Thymus (tissue), 11 donors: ENCODE results near the gene ZNF337. TPM values are rescaled to one million over a fixed set of nuclear protein-coding genes. Genes with fewer than 3 reads are reported as not detected.
"Not testable (repeated sequence)": the region's sequence is repeated elsewhere in the genome, so short reads cannot be mapped to it uniquely, and the experiment has no call there.

Source experiments
- DNase-seq, 9 donors: peaks; one replicate each; pipeline ENCODE4 v3.0.0-alpha.2; 2013; ENCODE audit warnings: low spot score in 9 of 9, low read depth in 6 of 9, missing footprints in 1 of 9
- H3K27ac ChIP-seq, 2 donors: one replicate each; pipeline ENCODE4 v1.5.1; 2013; ENCODE audit warnings: control low read depth in 1 of 2, low read depth in 1 of 2, low read length in 1 of 2, mild to moderate bottlenecking in 1 of 2, moderate library complexity in 1 of 2
- H3K27me3 ChIP-seq, 2 donors: one replicate each; pipeline ENCODE4 v1.5.1; 2013; ENCODE audit warnings: low read length in 1 of 2; ENCODE audit not compliant: control insufficient read depth in 2 of 2, insufficient read depth in 1 of 2
- H3K36me3 ChIP-seq, 2 donors: one replicate each; pipeline ENCODE4 v1.5.1; 2013; ENCODE audit warnings: low read length in 1 of 2, mild to moderate bottlenecking in 1 of 2, moderate library complexity in 1 of 2; ENCODE audit not compliant: control insufficient read depth in 2 of 2, insufficient read depth in 2 of 2
- H3K4me1 ChIP-seq, 2 donors: one replicate each; pipeline ENCODE4 v1.5.1; 2013; ENCODE audit warnings: low read length in 2 of 2; ENCODE audit not compliant: control insufficient read depth in 2 of 2, insufficient read depth in 2 of 2
- H3K4me3 ChIP-seq, 2 donors: one replicate each; pipeline ENCODE4 v1.5.1; 2013; ENCODE audit warnings: low read length in 2 of 2, control low read depth in 1 of 2, mild to moderate bottlenecking in 1 of 2
- H3K9me3 ChIP-seq, 2 donors: one replicate each; pipeline ENCODE4 v1.5.1; 2013; ENCODE audit warnings: low read length in 1 of 2, mild to moderate bottlenecking in 1 of 2; ENCODE audit not compliant: control insufficient read depth in 2 of 2, insufficient read depth in 1 of 2
- WGBS: extraction: QIAGEN DNeasy Blood & Tissue Kit; methylation state at CpG from one replicate; pipeline ENCODE4 v1.1.7; 2013; 5-methylcytosine and 5-hydroxymethylcytosine counted together
- polyA plus RNA-seq: library from polyadenylated mRNA; stranded (reverse); fragments of 200-250 nt; gene quantifications from one replicate; pipeline ENCODE4 v1.2.3, GENCODE V29; 2013
- total RNA-seq: library from RNA; stranded (reverse); fragments of 120-200 nt; gene quantifications from one replicate; pipeline ENCODE4 v1.2.4, GENCODE V29; 2013
- donor health status: healthy.

Gene ZNF337
- total and polyA plus RNA-seq, 2 donors = 16.9 to 35.6 TPM

GRCh38 chr20:25730862-25731261 is 34.2 kb upstream of the ZNF337 start:
- no peaks in the 10 kb centered on the region for H3K4me1 ChIP-seq
- H3K27me3 ChIP-seq = no peaks in the 10 kb centered on the region
- no peak overlapping the region for H3K4me3 ChIP-seq
- DNase-seq = no peak
- no peak overlapping the region for H3K27ac ChIP-seq
- peaks cover 0 to 4% of the 10 kb centered on the region in 2 donors for H3K36me3 ChIP-seq
- WGBS = 96% methylated on average over 1 of the region's 1 CpG
- peaks cover 0 to 3% of the 10 kb centered on the region in 2 donors for H3K9me3 ChIP-seq

- H3K9me3 ChIP-seq = peaks cover 0 to 3% of the 10 kb centered on the region in 2 donors
- no peaks in the 10 kb centered on the region for H3K27me3 ChIP-seq
- 93% methylated on average over 1 of the region's 1 CpG for WGBS
- H3K27ac ChIP-seq = no peak overlapping the region
- H3K4me1 ChIP-seq = no peaks in the 10 kb centered on the region
- DNase-seq = no peak
- H3K36me3 ChIP-seq = peaks cover 0 to 4% of the 10 kb centered on the region in 2 donors
- H3K4me3 ChIP-seq = no peak overlapping the region
Measured at GRCh38 chr20:25726357-25726756, 29.7 kb upstream of the ZNF337 start.

DNA sequence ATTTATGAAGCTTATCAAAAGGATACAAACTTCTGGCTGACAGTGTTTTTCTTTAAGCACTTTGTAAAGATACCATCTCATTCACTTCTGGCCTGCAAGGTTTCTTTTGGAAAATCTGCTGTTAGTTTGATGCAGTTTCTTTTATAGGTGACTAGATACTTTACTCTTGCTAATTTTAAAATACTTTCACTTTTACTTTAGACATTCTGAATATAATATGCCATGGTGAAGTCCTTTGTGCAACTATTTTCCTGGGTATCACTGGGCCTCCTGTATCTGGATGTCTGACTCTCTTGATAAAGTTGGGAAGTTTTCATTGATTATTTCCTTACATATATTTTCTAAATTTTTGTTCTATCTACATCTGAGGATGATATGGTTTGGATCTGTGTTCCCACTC is 29.0 kb upstream of the ZNF337 start:
- Histone ChIP-seq H3K9me3 (peaks cover 0 to 3% of the 10 kb centered on the region in 2 donors), H3K4me1 (no peaks in the 10 kb centered on the region), H3K36me3 (peaks cover 0 to 4% of the 10 kb centered on the region in 2 donors), H3K27ac (no peak overlapping the region), H3K27me3 (no peaks in the 10 kb centered on the region), H3K4me3 (no peak overlapping the region)
- no peak for DNase-seq

DNA sequence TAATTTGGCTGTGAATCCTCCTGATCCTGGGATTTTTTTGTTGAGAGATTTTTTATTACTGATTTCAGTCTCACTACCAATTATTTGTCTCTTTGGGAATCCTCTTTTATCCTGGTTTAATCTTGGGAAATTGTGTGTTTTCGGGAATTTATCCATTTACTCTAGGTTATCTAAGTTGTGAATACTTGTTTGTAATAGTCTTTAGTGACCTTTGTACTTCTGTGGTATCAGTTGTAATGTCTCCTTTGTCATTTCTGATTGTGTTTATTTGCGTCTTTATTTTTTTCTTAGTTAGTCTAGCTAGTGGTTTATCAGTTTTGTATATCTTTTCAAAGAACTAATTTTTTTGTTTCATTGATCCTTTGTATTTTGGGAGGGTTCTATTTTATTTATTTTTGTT is 27.3 kb upstream of the ZNF337 start:
- H3K27ac ChIP-seq = no peak overlapping the region
- WGBS = 96% methylated on average over 2 of the region's 2 CpGs
- DNase-seq = no peak
- no peak overlapping the region for H3K4me3 ChIP-seq
- peaks cover 3 to 8% of the 10 kb centered on the region in 2 donors for H3K9me3 ChIP-seq
- peaks cover 6 to 12% of the 10 kb centered on the region in 2 donors for H3K4me1 ChIP-seq
- peaks cover 0 to 4% of the 10 kb centered on the region in 2 donors for H3K36me3 ChIP-seq
- H3K27me3 ChIP-seq = no peaks in the 10 kb centered on the region

DNA sequence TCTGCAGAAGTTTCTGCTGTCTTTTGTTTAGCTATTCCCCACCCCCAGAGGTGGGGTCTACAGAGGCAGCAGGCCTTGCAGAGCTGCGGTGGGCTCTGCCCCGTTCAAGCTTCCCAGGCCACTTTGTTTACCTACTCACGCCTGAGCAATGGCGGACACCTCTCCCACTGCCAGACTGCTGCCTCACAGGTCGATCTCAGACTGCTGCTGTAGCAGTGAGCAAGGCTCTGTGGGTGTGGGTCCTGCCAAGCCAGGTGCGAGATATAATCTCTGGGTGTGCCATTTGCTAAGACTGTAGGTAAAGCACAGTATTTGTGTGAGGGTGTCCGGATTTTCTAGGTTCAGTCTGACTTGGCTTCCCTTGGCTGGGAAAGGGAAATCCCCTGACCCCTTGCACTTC is 23.6 kb upstream of the ZNF337 start:
- peak in 2 of 9 donors; percentile 16 to 34 for DNase-seq
- no peak overlapping the region for H3K4me3 ChIP-seq
- H3K27me3 ChIP-seq = no peaks in the 10 kb centered on the region
- H3K36me3 ChIP-seq = no peaks in the 10 kb centered on the region
- peaks cover 6 to 12% of the 10 kb centered on the region in 2 donors for H3K4me1 ChIP-seq
- no peak overlapping the region for H3K27ac ChIP-seq
- peaks cover 0 to 8% of the 10 kb centered on the region in 2 donors for H3K9me3 ChIP-seq
- WGBS = 88% methylated on average over 7 of the region's 7 CpGs

DNA sequence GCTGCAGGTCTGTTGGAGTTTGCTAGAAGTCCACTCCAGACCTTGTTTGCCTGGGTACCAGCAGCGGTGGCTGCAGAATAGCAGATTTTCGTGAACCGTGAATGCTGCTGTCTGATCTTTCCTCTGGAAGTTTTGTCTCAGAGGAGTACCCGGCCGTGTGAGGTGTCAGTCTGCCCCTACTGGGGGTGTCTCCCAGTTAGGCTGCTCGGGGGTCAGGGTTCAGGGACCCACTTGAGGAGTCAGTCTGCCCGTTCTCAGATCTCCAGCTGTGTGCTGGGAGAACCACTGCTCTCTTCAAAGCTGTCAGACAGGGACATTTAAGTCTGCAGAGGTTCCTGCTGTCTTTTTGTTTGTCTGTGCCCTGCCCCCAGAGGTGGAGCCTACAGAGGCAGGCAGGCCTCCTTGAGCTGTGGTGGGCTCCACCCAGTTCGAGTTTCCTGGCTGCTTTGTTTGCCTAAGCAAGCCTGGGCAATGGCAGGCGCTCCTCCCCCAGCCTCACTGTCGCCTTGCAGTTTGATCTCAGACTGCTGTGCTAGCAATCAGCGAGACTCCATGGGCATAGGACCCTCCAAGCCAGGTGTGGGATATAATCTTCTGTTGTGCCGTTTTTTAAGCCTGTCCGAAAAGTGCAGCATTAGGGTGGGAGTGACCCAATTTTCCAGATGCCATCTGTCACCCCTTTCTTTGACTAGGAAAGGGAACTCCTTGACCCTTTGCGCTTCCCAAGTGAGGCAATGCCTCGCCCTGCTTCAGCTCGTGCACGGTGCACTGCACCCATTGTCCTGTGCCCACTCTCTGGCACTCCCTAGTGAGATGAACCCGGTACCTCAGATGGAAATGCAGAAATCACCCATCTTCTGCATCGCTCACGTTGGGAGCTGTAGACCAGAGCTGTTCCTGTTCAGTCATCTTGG is 22.5 kb upstream of the ZNF337 start:
- Histone ChIP-seq H3K27ac (peak overlapping the region in 1 of 2 donors; percentile 31), H3K4me1 (peaks cover 6 to 12% of the 10 kb centered on the region in 2 donors)
- H3K4me3 ChIP-seq, H3K27me3 ChIP-seq, H3K9me3 ChIP-seq, H3K36me3 ChIP-seq: not testable (repeated sequence)
- WGBS = 82% methylated on average over 20 of the region's 20 CpGs
- peak in 2 of 9 donors; percentile 21 to 54 for DNase-seq

DNA sequence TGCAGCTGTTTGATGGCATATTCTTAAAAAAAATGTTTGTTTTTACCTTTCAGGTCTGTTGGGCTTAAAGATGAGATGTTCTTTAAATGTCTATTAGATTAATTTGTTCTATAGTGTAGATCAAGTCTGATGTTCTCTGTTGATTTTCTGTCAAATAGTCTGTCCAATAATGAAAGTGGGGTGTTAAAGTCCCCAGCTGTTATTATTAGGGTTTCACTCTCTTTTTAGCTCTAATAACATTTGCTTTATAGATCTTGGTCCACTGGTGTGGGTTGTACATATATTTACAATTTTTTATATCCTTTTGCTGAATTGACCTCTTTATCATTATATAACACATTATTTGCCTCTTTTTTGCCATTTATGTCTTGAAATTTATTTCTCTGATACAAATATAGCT is 11.0 kb upstream of the ZNF337 start:
- H3K4me3 ChIP-seq = no peak overlapping the region
- no peaks in the 10 kb centered on the region for H3K4me1 ChIP-seq
- H3K36me3 ChIP-seq = no peaks in the 10 kb centered on the region
- H3K27me3 ChIP-seq = no peaks in the 10 kb centered on the region
- H3K9me3 ChIP-seq = no peaks in the 10 kb centered on the region
- no peak for DNase-seq
- no peak overlapping the region for H3K27ac ChIP-seq

DNA sequence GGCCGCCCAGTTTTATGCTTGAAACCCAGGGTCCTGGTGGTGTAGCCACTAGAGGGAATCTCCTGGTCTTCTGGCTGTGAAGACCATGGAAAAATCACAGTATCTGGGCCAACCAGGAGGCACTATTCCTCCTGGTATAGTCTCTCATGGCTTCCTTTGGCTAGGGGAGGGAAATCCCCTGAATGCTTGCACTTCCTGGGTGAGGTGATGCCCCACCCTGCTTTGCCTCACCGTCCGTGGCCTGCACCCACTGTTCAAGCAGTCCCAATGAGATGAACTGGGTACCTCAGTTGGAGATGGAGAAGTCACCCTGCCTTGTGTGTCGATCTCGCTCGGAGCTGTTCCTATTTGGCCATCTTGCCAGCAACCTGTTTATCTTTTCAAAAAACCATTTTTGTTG is 10.1 kb upstream of the ZNF337 start:
- DNase-seq = no peak
- WGBS = 94% methylated on average over 6 of the region's 6 CpGs

DNA sequence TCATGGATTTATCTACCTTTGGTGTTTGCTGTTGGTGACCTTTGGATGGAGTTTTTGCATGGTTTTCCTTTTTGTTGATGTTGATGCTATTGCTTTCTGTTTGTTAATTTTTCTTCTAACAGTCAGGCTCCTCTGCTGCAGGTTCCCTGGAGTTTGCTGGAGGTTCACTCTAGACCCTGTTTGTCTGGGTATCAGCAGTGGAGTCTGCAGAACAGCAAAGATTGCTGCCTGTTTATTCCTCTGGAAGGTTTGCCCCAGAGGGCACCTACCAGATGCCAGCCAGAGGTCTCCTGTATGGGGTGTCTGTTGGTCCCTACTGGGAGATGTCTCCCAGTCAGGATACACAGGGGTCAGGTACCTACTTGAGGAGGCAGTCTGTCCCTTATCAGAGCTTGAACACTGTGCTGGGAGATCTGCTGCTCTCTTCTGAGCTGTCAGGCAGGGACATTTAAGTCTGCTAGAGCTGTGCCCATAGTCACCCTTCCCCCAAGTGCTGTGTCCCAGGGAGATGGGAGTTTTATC is 9.2 kb upstream of the ZNF337 start:
- Histone ChIP-seq H3K27ac (no peak overlapping the region), H3K36me3 (no peaks in the 10 kb centered on the region), H3K4me1 (no peaks in the 10 kb centered on the region), H3K9me3 (no peaks in the 10 kb centered on the region), H3K4me3 (no peak overlapping the region), H3K27me3 (no peaks in the 10 kb centered on the region)
- DNase-seq = no peak

More for the DNA sequence above, 10.1 kb upstream of the ZNF337 start:
- no peaks in the 10 kb centered on the region for H3K36me3 ChIP-seq
- no peak overlapping the region for H3K27ac ChIP-seq
- H3K9me3 ChIP-seq = no peaks in the 10 kb centered on the region
- no peak overlapping the region for H3K4me3 ChIP-seq
- H3K27me3 ChIP-seq = no peaks in the 10 kb centered on the region
- no peaks in the 10 kb centered on the region for H3K4me1 ChIP-seq
